Stimulated activated CD8-positive, alpha-beta memory T cell treated with anti-CD3 and anti-CD28 coated beads, Interleukin-4, amount 100 ng/mL, for 48 hours (primary cell): ENCODE measurements around the gene SLC6A2.

Experiments used
- DNase-seq: peaks from one replicate; pipeline ENCODE4 v3.0.0-alpha.2; 2020

Gene SLC6A2

GRCh38 chr16:55647798-55648197, 8.0 kb upstream of the SLC6A2 start:
- no peak for DNase-seq

GRCh38 chr16:55651841-55652824, 3.7 kb upstream of the SLC6A2 start:
- DNase-seq = no peak

DNA sequence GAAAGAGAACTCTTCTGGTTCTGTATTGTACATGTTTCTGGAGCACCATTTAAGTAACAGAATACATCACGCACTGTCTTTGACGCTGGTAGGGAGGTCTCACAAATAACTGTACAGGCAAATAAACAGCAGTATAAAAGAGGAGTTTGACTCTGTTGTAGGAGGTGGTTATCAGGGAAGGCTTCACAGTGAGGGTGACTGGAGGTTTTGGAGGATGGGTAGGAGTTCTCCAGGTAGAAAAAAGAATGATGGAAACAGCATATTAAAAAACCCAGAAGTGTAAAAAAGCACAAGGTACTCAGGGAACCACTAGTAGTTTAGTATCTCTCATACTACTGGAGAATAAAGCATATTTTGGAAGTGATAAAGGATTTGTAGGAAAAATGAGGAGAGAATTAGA, 2.7 kb upstream of the SLC6A2 start:
- DNase-seq = no peak

- no peak for DNase-seq
Measured at GRCh38 chr16:55655381-55655896, 349 bp upstream of the SLC6A2 start.

GRCh38 chr16:55656691-55657092, 904 bp downstream of the SLC6A2 start:
- no peak for DNase-seq

DNA sequence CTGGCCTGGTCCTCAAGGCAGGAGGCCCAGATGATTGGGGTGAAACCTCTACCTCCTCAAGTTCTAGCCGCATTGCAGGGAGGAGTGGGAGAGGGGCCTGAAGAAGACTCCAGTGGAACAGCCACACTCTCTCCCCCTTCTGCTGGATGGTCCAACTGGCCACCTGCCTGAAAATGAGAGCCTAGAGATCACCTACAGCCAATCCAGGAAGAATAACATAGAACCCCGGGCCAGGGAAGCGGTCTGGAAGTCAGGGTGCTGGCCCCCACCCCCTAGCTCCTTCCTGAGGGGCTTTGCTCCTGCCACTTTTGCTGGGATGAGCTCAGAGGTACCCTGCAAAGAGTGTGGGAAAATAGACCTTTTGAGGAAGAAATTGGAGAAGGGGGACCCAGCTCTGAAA, 1.8 kb downstream of the SLC6A2 start:
- DNase-seq = no peak

- DNase-seq = no peak
Measured at GRCh38 chr16:55658898-55659420, 3.2 kb downstream of the SLC6A2 start.

DNA sequence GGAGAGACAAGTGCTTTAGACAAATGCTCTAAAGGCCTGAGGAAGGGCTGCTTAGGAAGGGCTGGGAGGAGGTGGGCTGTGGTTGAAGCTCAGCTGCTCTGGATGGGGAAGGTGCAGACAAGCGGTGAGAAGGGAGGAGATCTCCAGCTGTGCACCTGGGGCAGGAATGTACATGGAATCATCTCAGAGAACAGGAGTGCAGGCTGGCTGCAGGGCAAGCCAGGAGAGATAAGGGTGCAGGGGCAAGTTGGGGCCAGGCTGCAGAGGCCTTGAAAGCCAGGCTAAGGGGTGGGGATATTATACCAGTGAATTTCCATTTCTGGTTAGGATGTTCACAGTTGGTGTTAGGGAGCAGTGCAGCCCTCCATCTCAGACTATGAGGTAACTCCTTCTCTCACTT, 4.2 kb downstream of the SLC6A2 start:
- DNase-seq = no peak

DNA sequence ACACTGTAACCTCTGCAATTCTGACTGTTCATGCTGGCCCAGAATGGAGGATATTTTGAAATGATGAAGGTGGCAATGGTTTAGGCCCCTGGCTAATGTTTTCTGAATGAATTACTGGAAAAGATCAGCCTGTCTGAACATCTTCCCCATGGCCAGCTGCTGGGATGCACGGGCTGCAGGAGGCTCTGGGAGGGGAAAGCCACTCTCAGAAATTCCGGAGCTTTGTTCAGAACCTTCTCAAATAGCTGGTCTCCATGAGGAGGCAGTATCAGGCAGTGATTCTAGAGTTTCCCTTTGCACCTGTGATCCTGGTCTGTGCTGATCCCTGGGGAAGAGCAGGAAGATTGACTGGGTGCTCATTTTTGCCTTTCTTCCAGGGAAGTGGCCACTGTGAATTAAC, 5.0 kb downstream of the SLC6A2 start:
- DNase-seq = no peak

DNA sequence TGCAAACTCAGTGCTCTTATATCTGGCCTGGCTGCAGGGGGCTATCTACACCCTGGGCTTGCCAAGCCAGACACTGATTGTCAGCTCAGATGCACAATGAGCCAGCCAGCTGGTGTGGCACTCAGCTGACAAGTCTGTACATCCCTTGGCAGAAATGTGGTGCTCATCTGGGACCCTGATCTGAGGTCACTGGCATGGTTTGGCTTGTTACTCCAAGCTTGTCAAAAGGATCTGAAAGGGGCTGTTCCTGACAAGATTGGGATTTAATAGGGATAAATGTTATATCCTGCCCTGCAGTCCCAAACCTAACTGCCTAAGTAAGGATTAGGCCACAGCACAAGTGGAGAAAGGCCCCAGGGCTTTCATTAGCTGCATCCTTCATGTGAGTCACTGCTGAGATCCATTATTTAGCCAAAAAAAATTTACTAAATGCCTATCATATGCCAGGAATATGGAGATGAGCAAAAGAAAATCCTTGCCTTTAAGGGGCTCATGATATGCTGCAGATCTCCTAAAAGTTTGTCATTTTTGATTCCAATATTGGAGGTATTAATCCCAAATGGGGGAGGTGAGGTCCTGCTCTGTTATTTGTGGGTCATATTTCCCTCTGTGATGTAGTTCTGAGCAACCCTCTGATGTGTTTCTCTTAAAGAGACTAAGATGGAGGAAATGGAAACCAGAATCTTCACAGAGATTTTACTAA, 6.3 kb downstream of the SLC6A2 start:
- no peak for DNase-seq

DNA sequence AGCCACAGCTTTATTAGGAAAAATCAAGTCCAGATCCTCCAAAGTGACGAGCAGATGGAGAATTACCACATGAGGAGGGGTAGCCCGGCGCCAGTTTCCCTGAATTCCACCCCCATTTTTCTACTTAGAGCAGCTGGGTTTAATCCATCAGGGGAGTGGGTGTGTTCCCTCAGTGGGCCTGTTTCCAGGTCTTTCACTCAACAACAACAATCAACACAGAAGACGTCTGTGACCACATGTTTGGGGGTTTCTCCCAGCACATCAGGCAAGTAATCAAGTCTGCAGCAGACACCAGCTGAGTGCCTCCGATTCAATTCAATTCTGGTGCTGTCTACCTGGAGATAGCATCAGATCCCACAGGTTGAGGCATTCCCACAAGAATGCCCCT, 6.8 kb downstream of the SLC6A2 start:
- DNase-seq = no peak

DNA sequence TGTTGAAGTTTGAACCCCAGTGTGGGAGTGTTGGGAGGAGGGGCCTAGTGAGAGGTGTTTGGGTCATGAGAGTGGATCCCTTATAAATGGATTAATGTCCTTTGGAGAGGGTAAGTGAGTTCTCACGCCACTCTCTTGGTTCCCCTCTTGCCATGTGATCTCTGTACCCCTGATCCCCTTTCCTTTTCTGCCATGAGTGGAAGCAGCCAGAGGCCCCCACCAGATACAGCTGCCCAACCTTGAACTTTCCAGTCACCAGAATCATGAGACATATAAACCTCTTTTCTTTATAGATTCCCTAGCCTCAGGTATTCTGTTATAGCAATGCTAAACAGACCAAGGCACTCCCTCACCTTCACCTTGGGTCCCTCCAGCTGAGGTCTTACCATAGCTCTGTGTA, 7.4 kb downstream of the SLC6A2 start:
- no peak for DNase-seq

DNA sequence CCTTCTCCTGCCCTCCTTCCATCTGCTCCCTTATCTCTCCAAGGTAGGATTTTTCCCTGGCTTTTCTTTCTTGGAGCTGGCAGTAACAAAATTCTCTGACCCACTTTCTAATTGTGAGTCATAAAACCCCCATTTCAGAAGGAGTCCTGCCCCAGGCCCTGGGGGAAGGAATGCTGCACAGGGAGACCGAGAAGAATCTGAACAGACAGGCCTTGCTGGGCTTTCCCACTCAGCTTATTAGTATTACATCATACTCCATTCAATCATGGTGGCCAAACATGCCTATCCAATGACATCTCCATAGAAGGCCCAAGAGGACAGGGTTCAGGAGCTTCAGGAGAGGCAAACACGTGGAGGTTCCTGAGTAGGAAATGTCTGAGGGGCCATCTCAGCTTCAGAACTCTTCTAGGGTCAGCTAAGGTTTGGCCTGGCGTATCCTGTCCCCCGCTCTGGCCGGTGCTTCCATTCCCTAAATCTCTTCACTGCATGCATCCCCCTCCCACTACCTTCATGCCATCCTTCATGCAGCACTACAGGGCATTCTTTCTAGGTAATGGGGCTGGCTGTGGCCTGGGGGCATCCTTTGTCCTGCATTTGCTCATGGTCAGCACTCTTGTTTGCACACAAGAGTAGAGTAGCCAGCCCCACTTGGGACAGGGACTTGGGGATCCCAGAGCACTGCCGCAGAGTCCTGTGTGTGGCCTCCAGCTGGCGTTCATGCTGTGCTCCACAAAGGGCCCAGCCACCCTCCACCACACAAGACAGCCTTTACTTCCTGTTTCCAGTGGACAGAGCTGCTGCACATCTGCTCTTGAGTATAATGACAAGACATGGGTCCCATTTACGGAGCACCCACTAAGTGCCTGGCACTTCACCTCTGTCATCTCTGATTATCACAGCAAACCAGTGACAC, 8.2 kb downstream of the SLC6A2 start:
- DNase-seq = no peak

GRCh38 chr16:55664786-55665407, 9.1 kb downstream of the SLC6A2 start:
- DNase-seq = no peak

- no peak for DNase-seq
Measured at GRCh38 chr16:55665511-55665910, 9.7 kb downstream of the SLC6A2 start.

- no peak for DNase-seq
Measured at GRCh38 chr16:55666012-55666411, 10.2 kb downstream of the SLC6A2 start.

DNA sequence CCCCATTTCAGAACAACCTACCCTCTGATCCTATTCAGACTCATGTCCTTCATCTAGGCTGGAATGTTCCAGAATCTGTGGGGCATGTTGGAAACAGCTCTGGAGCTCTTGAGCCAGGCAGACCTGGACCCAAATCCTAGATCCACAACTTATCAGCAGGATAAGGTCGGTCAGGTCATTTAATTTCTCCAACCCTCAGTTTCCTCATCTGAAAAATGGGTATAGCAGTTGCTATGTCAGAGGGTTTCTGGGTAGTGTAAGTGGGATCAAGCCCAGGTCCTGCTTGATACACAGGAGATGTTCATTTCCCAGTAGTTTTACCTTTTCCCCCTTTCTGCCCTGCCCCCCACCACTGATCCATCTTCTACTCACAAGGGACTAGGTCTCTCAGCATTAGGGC, 12.0 kb downstream of the SLC6A2 start:
- DNase-seq = no peak

DNA sequence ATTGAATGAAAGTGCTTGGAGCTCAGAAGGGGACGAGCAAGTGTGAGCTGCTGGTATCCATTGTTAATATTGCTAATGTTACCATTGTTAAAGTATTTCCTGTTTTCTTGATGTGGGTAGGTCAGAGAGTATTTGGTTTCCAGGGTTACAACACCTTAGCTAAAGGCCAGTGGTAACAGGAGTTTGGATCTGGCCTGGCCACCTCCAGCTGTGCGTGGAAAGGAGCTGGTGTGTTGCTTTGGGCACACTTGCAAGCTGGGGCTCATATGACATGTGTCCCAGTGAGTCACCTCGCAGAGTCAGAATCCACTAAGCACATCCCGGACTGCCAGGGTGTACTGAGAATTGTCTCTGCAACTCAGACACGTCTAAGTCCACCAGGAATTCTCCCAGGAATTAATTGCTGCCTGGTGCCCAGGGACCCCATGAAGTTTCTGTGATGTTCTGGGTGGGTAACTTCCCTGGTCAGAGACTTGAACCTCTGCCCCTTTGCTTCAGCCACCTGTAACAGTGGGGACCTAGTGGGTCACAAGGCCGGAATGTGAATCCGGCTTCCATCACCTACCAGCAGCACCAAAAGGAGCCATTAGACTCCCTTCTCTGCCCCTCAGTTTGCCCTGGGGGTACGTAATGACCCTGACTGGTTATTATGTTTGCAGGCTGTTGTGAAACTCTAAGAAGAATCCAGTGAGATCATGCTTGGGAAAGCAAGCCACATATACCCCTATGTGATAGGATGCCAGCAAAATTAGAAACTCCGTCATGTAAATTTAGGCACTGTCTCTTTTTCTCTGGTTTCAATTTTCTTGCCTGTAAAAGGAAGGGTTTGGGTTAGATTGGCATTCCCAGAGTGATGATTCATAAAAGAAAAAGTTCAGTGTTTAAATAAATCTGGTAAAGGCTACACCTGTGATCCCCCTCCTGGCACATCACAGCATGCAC, 12.8 kb downstream of the SLC6A2 start:
- DNase-seq = no peak

- no peak for DNase-seq
Measured at GRCh38 chr16:55671206-55671973, 15.6 kb downstream of the SLC6A2 start.

DNA sequence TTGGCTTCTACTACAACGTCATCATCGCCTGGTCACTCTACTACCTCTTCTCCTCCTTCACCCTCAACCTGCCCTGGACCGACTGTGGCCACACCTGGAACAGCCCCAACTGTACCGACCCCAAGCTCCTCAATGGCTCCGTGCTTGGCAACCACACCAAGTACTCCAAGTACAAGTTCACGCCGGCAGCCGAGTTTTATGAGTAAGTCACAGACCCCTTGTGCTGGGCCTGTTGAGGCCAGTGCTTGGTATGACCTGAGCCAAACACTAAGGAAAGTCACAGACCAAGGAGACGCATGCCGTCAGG, 16.1 kb downstream of the SLC6A2 start:
- no peak for DNase-seq
